Neural progenitor cell (in vitro differentiated cells): ENCODE measurements around the gene COL4A2.

Experiments used
- EZH2 ChIP-seq: fragments of 200-600 bp; sonication (generic); IDR thresholded peaks from 2 replicates; pipeline ENCODE4 v1.6.1; 2017; ENCODE audit warnings: antibody characterized with exemption, mild to moderate bottlenecking, moderate library complexity
- TF ChIP-seq, protein P1 (sequence below): fragments of 200-600 bp; sonication (generic); IDR thresholded peaks from 2 replicates; pipeline ENCODE4 v1.5.1; 2017; ENCODE audit warnings: antibody characterized with exemption, mild to moderate bottlenecking

DNA sequence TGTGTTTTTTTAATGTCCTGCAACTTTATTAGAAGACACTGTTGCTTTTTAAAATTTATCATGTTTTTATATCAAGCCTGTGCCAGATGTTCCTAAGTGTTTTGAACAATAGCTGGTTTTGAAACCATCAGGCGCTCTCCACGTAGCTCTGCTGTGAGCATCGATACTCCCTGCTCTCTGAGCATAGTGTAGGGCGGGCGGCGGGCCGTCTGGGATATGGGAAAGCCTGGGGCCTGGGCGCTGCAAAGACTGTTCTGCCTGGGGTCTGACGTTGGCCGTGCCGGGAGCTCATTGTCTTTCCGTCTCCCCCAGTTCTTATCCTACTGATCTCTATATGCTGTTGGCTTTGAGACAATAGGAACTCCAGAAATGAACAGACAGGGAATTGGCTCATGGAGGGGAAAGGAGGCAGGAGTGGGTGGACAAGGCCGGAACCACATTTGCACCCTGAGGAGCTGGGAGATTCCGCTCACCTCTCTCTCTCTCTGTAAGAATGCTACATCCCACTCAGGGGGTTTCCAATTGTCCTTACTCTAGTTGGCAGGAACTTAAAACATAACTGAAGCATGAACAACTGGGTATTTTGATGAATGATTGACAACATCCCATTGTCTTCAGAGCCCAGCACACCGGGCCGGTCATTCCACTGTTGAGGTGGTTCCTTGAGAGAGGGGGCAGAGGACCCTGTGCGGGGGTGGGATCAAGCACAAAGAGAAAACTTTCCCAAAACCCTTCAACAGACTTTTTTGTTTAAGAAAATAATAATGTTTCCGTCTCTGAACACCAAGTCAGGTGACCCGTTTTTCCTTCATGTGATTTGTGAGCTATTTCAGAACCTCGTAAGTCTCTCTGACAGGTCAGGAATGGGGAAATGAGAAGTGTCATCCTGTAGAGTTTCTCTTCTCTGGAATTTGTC is 64.7 kb downstream of the COL4A2 start:
- TF ChIP-seq, protein P1, sequence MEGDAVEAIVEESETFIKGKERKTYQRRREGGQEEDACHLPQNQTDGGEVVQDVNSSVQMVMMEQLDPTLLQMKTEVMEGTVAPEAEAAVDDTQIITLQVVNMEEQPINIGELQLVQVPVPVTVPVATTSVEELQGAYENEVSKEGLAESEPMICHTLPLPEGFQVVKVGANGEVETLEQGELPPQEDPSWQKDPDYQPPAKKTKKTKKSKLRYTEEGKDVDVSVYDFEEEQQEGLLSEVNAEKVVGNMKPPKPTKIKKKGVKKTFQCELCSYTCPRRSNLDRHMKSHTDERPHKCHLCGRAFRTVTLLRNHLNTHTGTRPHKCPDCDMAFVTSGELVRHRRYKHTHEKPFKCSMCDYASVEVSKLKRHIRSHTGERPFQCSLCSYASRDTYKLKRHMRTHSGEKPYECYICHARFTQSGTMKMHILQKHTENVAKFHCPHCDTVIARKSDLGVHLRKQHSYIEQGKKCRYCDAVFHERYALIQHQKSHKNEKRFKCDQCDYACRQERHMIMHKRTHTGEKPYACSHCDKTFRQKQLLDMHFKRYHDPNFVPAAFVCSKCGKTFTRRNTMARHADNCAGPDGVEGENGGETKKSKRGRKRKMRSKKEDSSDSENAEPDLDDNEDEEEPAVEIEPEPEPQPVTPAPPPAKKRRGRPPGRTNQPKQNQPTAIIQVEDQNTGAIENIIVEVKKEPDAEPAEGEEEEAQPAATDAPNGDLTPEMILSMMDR: no peak
- TF ChIP-seq EZH2: no peak
